Loucy (cell line): ENCODE results near the gene ACTL8.

Experiments
- H2AFZ ChIP-seq: fragments of 200-600 bp; sonication (generic); 2 replicates; pipeline ENCODE4 v1.6.0; 2016; ENCODE audit warnings: antibody characterized with exemption, mild to moderate bottlenecking, low read length, moderate library complexity
- H3F3A ChIP-seq: fragments of 200-600 bp; 2 replicates; pipeline ENCODE4 v1.6.0; 2016; ENCODE audit warnings: antibody characterized with exemption, low read depth, mild to moderate bottlenecking
- H3K27me3 ChIP-seq: fragments of 200-600 bp; sonication (generic); 2 replicates; pipeline ENCODE4 v1.6.1; 2014; ENCODE audit warnings: low read length, mild to moderate bottlenecking; ENCODE audit not compliant: insufficient read depth, poor library complexity, severe bottlenecking
- H3K36me3 ChIP-seq: fragments of 200-600 bp; sonication (generic); 2 replicates; pipeline ENCODE4 v1.6.1; 2016; ENCODE audit warnings: low read length; ENCODE audit not compliant: insufficient read depth
- H3K4me1 ChIP-seq: fragments of 200-600 bp; sonication (generic); 2 replicates; pipeline ENCODE4 v1.5.1; 2014; ENCODE audit warnings: low read length, mild to moderate bottlenecking; ENCODE audit not compliant: insufficient read depth, poor library complexity, severe bottlenecking
- H3K4me2 ChIP-seq: fragments of 200-600 bp; sonication (generic); 2 replicates; pipeline ENCODE4 v1.6.0; 2014; ENCODE audit warnings: antibody characterized with exemption, low read length, low read depth, mild to moderate bottlenecking; ENCODE audit not compliant: poor library complexity, severe bottlenecking
- H3K4me3 ChIP-seq: fragments of 200-600 bp; sonication (generic); 2 replicates; pipeline ENCODE4 v1.5.1; 2014; ENCODE audit warnings: low read length, mild to moderate bottlenecking, mixed read lengths; ENCODE audit not compliant: poor library complexity, severe bottlenecking
- H3K79me2 ChIP-seq: fragments of 200-600 bp; sonication (generic); 2 replicates; pipeline ENCODE4 v1.6.1; 2014; ENCODE audit warnings: low read length; ENCODE audit not compliant: insufficient read depth
- H3K9ac ChIP-seq: fragments of 200-600 bp; sonication (generic); 2 replicates; pipeline ENCODE4 v1.6.0; 2014; ENCODE audit warnings: mild to moderate bottlenecking, low read depth, low read length, moderate library complexity; ENCODE audit not compliant: poor library complexity, severe bottlenecking
- H3K9me2 ChIP-seq: fragments of 200-600 bp; sonication (generic); replicated peaks from 2 replicates; pipeline ENCODE4 v1.6.1; 2016; ENCODE audit warnings: low read depth, low read length, mixed read lengths
- H3K9me3 ChIP-seq: fragments of 200-600 bp; sonication (generic); 2 replicates; pipeline ENCODE4 v1.6.1; 2014; ENCODE audit warnings: mild to moderate bottlenecking, antibody characterized with exemption, low read length, low read depth; ENCODE audit not compliant: insufficient read depth
- H4K20me1 ChIP-seq: fragments of 200-600 bp; sonication (generic); 2 replicates; pipeline ENCODE4 v1.6.0; 2014; ENCODE audit warnings: antibody characterized with exemption, low read length, mild to moderate bottlenecking; ENCODE audit not compliant: insufficient read depth, poor library complexity, severe bottlenecking
- EZH2phosphoT487 ChIP-seq: fragments of 200-600 bp; IDR thresholded peaks from 2 replicates; pipeline ENCODE4 v1.6.1; 2018; ENCODE audit warnings: antibody characterized with exemption, mild to moderate bottlenecking, moderate library complexity, borderline replicate concordance
- TF ChIP-seq, protein P1 (sequence below): fragments of 200-600 bp; sonication (generic); conservative IDR thresholded peaks from 2 replicates; pipeline ENCODE4 v1.5.1; 2014; ENCODE audit warnings: mild to moderate bottlenecking, antibody characterized with exemption, low read length

Gene ACTL8

DNA sequence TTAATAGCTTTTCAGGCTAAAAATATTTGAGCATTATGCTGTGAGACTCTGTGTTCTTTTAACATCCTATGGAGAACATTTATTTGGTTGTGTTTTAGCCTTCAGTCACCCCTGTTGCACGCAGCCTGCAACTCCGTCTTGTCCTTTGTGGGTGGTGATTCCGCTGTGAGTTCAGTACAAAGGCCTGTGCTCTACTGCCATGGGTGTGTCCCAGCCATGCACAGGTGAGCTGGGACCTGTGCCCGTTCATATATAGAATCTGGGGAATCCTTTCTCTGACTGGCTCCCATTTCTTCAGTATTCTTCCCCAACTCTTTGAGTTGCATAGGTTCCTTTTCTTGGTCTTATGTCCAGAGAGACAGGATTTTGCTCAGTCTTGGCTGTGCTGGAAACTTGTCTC is 61.4 kb downstream of the ACTL8 start:
- H2AFZ ChIP-seq: no peak overlapping the region
- no peak overlapping the region for H3K4me2 ChIP-seq
- no peaks in the 10 kb centered on the region for H3K27me3 ChIP-seq
- H3K4me3 ChIP-seq: no peak overlapping the region
- TF ChIP-seq EZH2phosphoT487: no peak
- TF ChIP-seq, protein P1, sequence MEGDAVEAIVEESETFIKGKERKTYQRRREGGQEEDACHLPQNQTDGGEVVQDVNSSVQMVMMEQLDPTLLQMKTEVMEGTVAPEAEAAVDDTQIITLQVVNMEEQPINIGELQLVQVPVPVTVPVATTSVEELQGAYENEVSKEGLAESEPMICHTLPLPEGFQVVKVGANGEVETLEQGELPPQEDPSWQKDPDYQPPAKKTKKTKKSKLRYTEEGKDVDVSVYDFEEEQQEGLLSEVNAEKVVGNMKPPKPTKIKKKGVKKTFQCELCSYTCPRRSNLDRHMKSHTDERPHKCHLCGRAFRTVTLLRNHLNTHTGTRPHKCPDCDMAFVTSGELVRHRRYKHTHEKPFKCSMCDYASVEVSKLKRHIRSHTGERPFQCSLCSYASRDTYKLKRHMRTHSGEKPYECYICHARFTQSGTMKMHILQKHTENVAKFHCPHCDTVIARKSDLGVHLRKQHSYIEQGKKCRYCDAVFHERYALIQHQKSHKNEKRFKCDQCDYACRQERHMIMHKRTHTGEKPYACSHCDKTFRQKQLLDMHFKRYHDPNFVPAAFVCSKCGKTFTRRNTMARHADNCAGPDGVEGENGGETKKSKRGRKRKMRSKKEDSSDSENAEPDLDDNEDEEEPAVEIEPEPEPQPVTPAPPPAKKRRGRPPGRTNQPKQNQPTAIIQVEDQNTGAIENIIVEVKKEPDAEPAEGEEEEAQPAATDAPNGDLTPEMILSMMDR: no peak
- H4K20me1 ChIP-seq: no peaks in the 10 kb centered on the region
- no peaks in the 10 kb centered on the region for H3F3A ChIP-seq
- no peaks in the 10 kb centered on the region for H3K36me3 ChIP-seq
- H3K9me2 ChIP-seq: no peaks in the 10 kb centered on the region
- no peaks in the 10 kb centered on the region for H3K4me1 ChIP-seq
- H3K9ac ChIP-seq: no peak overlapping the region
- no peaks in the 10 kb centered on the region; the same call in 1 of the 2 replicates for H3K9me3 ChIP-seq
- no peaks in the 10 kb centered on the region for H3K79me2 ChIP-seq

DNA sequence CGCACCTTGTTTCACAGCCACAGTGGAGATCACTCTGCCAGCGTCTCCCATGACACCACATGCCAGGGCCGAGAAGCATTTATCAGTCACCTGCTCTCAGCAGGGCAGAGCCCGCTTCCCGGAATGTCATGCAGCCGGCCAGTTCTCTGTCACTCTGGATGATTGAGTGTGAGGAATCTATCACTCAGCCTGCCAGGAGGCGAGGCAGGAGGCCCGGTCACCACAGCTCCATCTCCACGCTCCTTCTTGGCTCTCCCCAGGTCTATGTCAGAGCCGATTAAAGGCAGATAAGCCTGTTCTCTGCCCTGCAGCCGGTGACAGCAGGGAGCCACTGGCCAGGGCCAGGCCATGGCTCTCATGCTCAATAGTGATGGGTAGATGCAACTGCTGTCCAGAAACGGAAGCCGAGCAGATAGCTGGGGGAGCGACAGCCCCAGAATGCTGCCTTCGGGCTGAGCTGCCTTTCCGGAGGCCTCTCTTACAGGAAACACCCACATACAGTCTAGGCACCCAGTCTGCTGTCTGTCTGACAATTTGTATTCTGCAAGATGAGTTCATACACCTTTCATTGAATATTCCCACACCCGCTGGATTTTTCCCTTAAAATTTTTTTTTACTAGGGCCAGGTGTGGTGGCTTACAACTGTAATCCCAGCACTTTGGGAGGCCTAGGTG is 64.1 kb downstream of the ACTL8 start:
- H3F3A ChIP-seq: no peaks in the 10 kb centered on the region
- H3K9me3 ChIP-seq: no peaks in the 10 kb centered on the region; the same call in 1 of the 2 replicates
- no peak overlapping the region for H2AFZ ChIP-seq
- H3K9ac ChIP-seq: no peak overlapping the region
- H4K20me1 ChIP-seq: no peaks in the 10 kb centered on the region
- H3K79me2 ChIP-seq: no peaks in the 10 kb centered on the region
- no peak overlapping the region for H3K4me2 ChIP-seq
- no peaks in the 10 kb centered on the region for H3K4me1 ChIP-seq
- H3K9me2 ChIP-seq: no peaks in the 10 kb centered on the region
- H3K36me3 ChIP-seq: no peaks in the 10 kb centered on the region
- no peaks in the 10 kb centered on the region for H3K27me3 ChIP-seq
- no peak for TF ChIP-seq EZH2phosphoT487
- no peak overlapping the region for H3K4me3 ChIP-seq

DNA sequence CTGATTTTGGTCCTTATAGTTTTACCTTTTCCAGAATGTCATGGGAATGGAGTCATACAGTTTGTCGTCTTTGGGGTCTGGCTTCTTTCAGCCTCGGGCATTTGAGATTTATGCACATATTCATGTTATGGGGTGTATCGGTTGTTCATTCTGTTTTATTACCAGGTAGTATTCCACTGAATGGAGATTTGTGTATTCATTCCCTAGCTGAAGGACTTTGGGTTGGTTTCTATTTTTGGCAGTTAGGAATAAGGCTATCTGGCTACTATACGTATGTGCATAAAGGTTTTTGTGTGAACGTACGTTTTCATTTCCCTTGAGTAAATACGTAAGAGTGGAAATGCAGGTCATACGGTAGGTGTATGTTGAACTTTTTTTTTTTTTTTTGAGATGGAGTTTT is 65.1 kb downstream of the ACTL8 start:
- Histone ChIP-seq H3K36me3 (no peaks in the 10 kb centered on the region), H3K79me2 (no peaks in the 10 kb centered on the region), H3K9ac (no peak overlapping the region), H3K4me1 (no peaks in the 10 kb centered on the region), H3K27me3 (no peaks in the 10 kb centered on the region), H3K9me2 (no peaks in the 10 kb centered on the region), H4K20me1 (no peaks in the 10 kb centered on the region), H3K9me3 (no peaks in the 10 kb centered on the region; the same call in 1 of the 2 replicates), H3K4me2 (no peak overlapping the region), H2AFZ (no peak overlapping the region), H3F3A (no peaks in the 10 kb centered on the region), H3K4me3 (no peak overlapping the region)
- TF ChIP-seq EZH2phosphoT487: no peak
- TF ChIP-seq, protein P1: no peak
